GM18861 (cell line): ENCODE measurements around the gene LCNL1.
A peak's percentile ranks its signal among the peaks of the same experiment; 100 is the strongest.

Experiments
- ATAC-seq: cut with Tn5 transposase; IDR thresholded peaks from one replicate; pipeline ENCODE4 v1.9.1; 2021; ENCODE audit not compliant: unreplicated experiment

Gene LCNL1

GRCh38 chr9:136946228-136947027 is 36.4 kb upstream of the LCNL1 start:
- no peak for ATAC-seq

- no peak for ATAC-seq
Observed at GRCh38 chr9:136947028-136947891, 35.5 kb upstream of the LCNL1 start.

DNA sequence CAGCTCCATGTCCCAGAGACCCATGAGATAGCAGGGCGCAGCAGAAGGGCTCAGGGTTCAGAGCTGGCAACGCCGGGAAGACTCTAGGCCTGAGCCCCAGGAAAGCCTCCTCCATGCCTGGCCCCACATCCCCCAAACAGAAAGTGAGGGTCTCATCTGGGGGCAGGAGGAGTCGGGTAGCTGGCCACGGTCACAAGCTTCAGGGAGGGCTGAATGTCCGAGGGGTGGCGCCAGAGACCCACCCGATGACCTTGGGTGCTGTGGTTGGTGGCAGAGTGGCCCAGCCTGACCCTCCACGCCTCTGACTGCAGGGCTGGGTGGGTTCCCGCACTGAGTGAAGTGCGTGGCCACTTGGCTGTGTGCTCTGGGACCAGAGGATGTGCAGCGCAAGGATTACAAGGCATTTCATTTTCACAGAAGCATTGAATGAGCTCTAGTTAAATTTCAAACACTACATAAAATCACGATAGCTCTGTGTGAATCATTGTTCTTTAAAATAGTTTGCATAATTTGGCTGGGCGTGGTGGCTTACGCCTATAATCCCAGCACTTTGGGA is 34.8 kb upstream of the LCNL1 start:
- no peak for ATAC-seq

DNA sequence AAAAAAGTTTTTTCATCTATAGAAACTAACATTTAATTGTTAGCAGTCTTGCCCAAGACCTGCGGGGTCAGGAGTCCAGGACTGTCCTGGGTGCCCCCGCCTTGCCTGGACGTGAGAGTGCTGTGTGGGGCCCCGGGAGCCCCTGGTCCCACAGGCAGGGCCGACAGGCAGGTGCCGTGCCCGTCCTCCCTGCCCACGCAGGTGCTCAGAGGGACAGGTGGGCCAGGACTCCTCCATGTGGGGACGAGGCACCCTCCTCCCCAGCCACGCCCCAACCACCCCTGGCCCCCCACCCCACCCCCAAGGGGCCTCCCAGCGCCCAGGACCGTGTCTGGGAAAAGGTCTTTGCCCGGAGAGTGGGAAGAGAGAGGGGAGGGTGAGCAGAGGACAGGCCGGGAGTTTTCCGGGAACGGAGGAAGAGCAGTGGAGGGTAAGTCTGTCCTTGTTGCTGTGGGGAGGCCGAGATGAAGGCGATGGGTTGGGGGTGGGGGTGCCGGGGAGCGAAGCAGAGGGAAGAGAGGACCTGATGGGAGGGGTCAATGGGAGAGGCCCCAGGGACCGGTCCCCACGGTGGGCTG is 33.5 kb upstream of the LCNL1 start:
- ATAC-seq: no peak

GRCh38 chr9:136949817-136950655 is 32.8 kb upstream of the LCNL1 start:
- ATAC-seq: peak; percentile 71

DNA sequence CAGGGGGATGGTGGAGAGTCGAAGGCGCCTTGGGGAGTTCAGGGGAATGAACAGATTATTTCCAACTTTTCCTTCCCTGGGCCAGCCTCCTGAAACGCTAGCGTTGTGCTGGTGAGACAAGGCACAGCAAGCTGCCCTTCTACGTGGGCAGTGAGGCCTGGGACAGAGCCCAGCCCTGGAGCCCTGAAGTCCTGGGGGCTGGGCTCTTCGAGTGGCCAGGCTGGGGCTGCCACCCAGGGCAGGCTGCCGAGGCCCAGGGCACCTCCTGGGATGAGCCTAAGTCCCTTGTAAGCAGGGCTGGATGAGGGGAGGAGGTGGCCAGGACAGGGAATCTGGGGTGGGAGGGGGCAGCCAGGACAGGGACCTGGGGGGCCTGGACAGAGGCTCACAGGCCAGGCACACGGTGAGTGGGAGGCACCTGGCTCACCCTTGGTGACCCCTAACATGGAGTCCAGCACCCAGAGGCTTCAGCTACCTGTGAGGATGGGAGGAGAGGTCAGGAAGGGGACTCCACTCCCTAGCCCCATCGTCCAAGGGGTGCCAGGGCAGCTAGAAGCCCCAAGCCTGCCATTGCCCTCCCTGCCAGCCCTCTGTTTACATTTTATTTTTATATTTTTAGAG is 32.0 kb upstream of the LCNL1 start:
- no peak for ATAC-seq

DNA sequence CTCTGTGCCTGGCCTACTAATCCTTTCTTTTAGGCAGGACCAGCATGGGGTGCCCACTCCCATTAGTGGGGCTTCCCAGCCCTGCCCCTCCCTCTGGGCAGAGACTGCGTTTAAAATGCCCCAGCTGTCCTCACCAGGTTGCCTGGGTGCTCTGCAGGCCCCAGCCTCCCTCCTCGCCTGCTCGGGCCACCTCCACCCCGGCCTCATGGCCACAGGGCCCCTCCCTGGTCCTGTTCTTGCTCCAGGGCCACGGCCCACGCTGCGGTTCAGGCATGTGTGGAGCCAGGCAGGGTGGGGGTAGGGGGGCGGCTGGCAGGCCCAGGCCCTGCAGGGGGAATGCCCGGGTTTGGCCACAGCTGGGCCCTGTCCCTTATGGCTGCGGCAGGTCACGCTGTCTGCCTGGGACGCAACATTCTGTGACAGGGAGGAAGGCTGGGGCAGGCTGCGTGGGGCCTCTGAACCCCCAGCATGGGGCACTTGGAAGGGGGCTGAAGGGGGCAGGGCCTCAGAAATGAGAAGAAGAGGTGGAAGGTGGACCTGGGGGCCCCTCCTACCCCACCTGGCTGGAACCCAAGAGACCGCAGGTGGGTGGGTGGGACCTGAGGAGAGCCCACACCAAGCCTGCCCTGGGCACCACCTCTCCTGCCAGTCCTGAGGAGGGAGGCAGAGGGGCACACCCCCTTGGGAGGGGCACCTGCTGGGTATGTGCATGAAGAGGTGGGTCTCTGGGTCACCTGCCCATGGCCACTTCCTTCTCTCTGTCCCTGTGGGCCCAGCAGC is 31.1 kb upstream of the LCNL1 start, which contains the start of gene LCN12:
Gene LCN12, plus strand, starts transcription at position 733 of the 780 bp plus-strand sequence. CDS start 55 bp downstream, outside the sequence.
- ATAC-seq: no peak

DNA sequence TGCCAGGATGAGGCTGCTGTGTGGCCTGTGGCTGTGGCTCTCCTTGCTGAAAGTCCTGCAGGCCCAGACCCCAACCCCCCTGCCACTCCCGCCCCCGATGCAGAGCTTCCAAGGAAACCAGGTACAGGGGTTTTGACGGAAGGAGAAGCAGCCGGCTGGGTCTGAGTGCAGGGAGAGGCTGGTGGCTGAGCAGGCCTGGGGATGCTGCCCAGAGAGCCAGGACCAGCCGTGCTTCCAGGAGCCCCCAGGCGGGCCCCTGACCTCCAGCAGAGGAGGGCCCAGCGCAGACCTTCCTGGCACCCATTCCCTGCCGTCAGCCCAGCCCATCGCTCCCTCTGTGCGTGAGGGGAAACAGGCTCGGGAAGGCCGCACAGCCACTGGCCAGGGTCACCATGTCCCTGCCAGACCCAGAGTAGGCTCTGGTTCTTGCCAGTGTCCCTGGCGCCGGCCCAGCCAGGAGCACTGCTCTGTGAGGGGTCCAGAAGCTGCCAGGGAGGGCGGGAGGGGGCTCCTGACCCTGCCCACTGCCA is 30.4 kb upstream of the LCNL1 start:
- ATAC-seq: no peak

DNA sequence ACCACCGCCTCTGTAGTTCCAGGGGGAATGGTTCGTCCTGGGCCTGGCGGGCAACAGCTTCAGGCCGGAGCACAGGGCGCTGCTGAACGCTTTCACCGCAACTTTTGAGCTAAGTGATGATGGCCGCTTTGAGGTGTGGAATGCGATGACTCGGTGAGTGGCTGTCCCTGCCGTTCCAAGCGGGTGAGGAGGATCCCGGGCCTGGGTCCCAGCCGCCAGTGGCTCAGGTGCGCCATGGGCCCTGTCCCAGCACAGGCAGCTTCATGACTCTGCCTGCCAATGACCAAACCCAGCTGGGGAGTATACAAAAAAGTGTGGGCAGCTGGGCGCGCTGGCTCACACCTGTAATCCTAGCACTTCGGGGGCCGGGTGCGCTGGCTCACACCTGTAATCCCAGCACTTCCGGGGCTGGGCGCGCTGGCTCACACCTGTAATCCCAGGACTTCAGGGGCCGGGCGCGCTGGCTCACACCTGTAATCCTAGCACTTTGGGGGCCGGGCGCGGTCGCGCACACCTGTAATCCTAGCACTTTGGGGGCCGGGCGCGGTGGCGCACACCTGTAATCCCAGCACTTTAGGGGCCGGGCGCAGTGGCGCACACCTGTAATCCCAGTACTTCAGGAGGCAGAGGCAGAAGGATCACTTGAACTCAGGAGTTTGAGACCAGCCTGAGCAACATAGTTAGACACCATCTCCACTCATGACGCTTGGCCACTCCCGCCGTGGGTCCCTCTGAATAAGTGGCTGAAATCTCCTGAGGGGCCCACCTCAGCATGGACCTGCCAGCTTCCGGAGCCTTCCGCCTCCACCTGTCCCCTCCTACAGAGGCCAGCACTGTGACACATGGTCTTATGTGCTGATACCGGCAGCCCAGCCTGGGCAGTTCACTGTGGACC is 29.7 kb upstream of the LCNL1 start:
- ATAC-seq: no peak

DNA sequence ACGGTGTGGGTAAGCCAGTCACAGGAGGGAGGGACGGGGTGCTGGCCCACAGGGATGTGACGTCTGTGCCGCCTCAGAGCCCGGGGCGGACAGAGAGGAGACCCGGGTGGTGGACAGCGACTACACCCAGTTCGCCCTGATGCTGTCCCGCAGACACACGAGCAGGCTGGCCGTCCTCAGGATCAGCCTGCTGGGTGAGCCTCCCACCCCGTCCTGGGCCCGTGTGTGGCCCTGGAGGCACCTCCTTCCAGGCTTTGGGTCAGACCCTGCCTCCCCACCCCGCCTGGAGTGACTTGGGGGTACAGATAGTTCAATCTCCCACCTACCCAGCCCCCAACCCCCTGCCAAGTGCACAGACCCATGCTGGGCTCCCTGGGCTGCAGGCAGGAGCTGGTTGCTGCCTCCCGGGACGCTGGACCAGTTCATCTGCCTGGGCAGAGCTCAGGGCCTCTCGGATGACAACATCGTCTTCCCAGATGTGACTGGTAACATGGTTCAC is 29.0 kb upstream of the LCNL1 start:
- ATAC-seq: no peak

DNA sequence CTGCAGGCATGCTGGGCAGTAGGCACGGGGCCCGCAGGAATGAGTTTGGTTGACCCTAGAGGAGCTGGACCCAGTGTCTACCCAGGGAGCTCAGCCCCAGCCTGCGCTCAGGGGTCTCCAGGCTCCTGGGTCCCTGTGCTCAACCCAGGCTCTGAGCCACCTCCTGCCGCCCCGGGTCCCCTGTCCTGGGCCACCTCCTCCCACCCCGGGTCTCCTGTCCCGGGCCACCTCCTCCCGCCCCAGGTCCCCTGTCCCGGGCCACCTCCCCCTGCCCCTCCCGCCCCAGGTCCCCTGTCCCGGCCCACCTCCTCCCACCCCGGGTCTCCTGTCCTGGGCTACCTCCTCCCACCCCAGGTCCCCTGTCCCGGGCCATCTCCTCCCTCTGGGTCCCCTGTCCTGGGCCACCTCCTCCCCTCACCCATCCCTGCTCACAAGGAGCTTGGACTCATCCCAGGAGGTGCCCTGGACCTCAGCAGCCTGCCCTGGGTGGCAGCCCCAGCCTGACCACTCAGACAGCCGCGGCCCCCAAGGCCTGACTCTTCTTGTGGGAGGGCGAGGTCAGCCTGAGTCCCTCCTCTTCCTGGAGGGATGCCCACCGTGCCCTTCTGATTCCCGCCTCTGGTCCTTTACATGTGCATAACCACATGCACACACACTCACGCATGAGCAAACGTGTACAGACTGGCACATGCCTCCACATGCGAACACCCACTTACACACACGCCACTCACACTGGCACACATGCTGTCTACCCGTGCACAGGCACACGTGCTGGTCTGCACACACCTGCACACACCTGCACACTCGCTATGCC is 28.3 kb upstream of the LCNL1 start:
- no peak for ATAC-seq

DNA sequence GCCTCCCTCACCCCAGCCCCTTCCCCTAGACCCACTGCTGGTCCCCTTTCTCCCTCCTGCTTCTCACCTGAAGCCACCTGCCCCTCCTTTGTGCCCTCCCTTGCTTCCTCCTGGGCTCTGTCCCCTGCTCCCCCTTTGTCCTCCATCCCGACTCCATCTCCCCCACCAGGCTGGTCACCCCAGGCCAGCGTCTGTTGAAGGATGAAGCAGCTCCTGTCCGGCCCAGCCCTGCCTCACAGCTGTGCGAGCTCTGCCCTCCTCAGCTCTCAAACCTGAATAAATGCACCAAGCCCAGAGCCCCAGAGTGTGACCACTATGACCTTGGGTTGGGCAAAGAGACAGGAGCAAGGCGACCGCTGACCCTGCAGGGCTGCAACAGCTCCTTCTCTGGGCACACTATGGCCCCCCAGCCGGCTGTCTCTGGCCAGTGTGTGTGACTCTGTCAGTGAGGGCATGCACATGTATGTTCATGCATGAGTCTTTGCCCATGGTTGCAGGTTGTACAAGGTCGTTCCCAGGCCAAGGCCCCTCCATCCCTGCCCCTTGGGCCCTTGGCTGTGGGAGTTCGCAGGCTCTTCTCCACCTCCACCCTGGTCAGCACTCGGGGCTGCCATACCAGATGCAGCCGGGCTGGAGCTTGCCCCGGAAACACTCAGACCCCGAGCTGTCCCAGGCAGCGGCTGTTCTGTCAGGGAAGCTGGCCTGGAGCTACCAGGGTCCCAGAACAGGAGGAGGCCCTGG is 27.4 kb upstream of the LCNL1 start:
- ATAC-seq: no peak

GRCh38 chr9:136955943-136956335 is 26.9 kb upstream of the LCNL1 start:
- ATAC-seq: no peak

DNA sequence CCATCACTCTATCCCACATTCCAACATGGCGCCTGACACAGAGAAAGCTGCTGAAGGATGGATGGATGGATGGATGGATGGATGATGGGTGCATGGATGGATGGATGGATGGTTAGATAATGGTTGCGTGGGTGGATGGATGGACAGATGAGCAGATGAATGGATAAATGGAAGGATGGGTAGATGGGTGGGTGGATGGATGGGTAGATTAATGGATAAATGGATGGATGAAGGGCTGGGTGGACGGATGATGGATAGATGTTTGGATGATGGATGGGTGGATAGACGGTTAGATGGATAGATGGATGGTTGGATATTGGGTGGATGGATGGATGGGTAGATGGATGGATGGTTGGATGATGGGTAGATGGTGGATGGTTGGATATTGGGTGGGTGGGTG is 26.2 kb upstream of the LCNL1 start:
- ATAC-seq: no peak

DNA sequence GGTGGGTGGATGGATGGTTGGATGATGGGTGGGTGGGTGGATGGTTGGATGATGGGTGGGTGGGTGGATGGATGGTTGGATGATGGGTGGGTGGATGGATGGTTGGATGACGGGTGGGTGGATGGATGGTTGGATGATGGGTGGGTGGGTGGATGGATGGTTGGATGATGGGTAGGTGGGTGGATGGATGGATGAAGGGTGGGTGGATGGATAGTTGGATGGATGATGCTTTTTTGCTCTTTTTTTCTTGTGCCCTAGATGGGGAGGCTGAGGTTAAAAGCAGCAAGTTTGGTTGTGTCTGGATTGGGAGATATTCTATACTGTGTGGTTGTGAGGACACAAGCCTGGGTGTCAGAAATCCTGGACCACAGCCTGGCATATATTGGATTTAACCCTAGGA is 25.3 kb upstream of the LCNL1 start:
- no peak for ATAC-seq

GRCh38 chr9:136957901-136958300 is 24.9 kb upstream of the LCNL1 start:
- no peak for ATAC-seq
